Bone marrow (tissue), 2 donors: Measurements from ENCODE around the gene BMP7.

ENCODE experiments used
- DNase-seq, 2 donors: peaks; one replicate each; lab custom pipeline; 2025; lab: John Stamatoyannopoulos, UW

BMP7 gene

DNA sequence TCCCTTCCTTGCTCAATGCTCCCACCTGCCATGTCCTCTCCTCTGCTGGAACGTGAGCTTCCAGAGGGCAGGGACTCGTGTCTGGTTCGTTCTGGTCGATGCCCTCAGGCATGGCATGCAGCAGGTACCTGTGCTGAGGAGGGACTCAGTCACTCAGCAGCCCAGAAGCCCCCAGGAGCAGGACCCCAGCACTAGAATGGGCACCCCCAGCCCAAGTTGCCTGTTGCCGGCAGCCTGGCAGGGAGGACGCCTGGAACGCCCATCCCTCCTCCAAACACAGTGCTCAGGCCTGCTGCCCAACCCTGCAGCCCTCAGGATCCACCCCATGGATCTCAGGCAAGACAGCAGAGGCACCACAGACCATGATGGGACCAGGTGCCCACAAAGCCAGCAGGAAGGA lies 40.6 kb downstream of the BMP7 start:
- no peak for DNase-seq

- DNase-seq: no peak
Measured at GRCh38 chr20:57225197-57225733, 41.2 kb downstream of the BMP7 start.

DNA sequence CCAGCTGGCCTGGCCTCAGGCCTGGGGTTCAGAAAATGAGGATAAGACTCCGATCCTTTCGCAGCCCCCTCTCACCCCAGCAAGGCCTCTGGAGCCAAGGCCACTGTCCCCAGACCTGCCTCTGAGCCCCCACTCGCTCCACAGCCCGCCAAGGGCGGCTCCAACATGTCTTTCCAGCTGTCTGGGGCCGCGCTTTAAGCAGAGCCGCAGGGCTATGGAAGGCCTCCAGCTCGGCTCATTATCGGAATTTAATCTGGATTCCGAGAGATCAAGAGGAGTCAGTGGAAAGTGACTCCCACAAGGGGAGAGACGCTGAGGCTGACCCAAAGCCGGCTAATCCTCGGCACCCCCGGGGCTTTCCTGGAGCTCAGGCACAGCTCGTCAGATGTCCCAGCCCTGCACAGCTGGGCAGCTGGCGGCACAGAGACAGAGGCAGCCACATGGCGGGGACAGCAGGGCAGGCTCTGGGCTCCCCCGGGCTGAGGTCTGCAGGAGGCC lies 41.8 kb downstream of the BMP7 start:
- DNase-seq: no peak

GRCh38 chr20:57223648-57224489 lies 42.6 kb downstream of the BMP7 start:
- no peak for DNase-seq

GRCh38 chr20:57222631-57222950 lies 43.9 kb downstream of the BMP7 start:
- DNase-seq: no peak

DNA sequence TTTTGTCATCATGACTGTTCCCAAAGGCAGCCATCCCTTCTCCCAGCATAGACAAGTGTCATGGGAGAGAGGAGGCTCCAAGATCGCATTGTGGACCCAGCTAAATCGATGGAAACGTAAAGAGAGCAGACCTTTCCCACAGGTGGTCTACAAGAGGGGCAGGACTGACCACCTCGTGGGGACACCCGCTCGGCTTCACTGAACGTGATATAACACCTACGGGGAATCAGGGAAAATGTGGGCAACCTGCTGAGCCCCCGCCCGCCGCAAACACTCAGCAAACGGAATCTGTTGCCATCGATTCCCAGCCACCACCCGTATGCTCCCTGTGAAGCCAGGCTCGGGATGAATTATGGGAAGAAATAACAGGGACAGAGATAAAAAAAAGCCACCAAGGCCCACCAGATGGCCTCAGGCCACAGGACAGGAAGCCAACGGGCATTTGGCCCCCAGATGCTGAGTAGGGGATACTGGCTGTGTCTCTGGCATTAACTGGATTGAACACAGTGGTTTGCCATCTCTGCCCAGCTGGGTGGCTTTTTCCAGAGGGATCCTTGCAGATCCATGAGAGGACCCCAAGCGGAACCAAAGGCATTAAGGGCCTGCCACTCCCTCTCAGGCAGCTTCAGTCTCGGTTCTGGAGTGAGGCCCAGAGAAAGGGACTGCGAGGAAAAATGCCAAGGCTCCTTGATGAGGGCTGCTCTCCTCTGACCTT lies 44.4 kb downstream of the BMP7 start:
- DNase-seq: no peak

DNA sequence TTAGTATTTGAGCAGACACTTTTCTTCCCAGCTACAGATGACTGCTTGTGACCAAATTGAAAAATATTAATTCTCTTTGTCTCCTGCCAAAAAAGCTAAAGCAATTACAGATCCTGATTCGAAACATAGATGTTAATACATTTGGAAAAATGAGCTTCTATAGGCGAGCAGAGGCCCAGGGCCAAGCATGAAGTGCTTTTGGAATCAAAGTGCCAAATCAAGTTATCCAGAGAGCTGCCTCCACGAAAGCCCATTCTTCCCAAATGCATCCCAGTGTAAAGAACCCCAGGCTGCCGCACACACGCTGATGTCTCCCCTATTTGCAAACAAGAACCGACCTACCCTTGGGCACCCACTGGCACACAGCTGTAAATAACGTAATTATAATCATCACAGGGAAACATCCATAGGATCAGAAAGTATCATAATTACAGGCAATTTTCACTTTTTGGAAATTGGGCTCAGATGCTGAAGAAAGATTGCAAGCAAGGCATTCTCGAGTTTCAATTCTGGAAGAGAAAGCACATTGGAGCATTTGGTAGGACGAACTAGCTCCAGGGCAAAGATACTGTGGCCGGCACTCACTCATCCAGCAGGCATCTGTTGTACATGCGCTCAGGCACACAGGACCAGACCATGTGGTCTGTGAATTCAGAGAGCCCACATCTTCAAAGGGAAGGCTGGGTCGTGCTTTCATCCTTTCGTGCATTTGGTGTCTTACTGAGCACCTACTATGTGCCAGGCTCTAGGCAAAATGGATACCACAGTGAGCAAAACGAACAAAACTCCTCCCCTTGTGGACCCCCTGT lies 45.9 kb downstream of the BMP7 start:
- DNase-seq: no peak

- DNase-seq: no peak
Measured at GRCh38 chr20:57219071-57219677, 47.3 kb downstream of the BMP7 start.

DNA sequence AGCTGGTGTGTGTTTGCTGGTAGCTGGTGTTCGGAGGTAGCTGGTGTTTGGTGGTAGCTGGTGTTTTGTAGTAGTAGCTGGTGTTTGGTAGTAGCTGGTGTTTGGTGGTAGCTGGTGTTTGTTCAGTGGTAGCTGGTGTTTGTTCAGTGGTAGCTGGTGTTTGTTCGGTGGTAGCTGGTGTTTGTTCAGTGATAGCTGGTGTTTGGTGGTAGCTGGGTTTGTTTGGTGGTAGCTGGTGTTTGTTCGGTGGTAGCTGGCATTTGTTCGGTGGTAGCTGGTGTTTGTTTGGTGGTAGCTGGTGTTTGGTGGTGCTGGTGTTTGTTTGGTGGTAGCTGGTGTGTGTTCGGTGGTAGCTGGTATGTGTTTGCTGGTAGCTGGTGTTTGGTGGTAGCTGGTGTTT lies 48.0 kb downstream of the BMP7 start:
- DNase-seq: no peak

DNA sequence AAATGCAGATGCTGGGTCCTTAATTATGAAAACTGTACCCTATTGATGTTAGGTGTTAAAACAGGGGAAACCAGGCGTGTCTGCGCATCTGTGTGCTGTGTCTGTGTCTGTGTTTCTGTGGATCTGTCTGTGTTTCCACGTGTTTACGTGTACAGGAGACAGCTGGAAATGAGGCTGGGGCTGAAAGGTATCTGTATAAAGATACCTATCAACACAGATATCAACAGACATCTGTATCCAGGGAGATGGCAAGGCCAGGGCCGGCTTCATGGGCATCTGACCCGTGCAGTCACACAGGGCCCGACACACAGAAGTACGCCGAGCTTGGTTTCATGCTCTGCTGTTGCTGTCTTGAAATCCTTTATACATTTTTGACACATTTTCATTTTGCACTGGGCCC lies 48.6 kb downstream of the BMP7 start:
- DNase-seq: no peak

DNA sequence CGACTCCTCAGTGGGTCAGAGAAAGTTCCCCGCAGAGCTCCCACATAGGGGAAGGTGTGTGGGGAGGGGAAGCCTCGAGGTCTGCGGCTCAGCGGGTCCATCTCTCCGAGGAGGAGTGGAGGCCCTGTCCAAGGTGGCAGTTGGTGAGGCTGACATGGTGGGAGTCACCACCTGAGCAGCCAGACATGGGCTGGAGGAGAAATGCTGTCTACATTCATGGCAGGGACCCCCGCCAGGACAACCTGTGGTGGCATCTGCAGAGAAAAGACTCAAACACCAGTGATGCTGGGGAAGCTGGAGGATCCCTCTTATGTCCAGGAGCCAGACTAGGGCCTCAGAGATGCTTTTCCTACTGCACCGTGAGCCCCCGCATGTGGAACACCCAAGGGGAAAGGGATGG lies 49.8 kb downstream of the BMP7 start:
- DNase-seq: no peak

- DNase-seq: no peak
Measured at GRCh38 chr20:57215826-57216471, 50.5 kb downstream of the BMP7 start.

DNA sequence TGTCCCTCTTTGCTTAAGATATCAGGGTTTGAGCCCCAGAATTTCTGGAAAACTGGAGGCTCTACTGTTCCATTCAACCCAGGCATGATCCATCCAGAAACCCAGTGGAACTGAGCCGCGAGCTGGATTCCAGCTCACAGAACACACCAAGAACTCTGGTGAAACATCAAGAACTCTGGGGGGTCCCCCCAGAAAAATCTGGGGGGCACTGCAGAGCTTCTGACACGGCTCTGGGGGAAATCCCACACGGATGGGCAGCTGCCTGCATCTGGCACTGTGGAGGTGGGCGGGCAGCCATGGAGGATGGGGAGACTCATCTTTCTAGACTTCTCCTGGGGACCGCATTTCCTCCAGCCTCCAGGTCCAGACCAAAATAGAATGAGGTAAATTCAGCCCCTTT lies 51.0 kb downstream of the BMP7 start:
- no peak for DNase-seq

DNA sequence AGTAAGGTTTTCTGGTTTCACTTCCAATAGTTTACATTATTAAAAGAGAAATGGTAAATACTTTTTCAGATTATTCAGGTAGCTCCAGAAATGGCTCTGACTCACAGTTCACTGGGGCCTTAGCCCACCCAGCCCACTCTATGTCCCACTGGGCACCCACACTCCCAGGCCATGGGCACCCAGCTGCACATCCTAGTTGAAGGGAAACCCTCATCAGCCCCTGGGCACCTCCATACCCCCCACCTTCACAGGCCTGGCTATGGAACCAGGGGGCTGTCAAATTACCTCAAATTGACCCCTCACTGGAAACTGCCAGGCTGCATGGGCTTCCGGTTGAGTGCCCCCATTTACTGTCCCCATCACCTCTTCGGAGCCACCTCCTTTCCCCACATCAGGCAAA lies 51.5 kb downstream of the BMP7 start:
- DNase-seq: no peak

DNA sequence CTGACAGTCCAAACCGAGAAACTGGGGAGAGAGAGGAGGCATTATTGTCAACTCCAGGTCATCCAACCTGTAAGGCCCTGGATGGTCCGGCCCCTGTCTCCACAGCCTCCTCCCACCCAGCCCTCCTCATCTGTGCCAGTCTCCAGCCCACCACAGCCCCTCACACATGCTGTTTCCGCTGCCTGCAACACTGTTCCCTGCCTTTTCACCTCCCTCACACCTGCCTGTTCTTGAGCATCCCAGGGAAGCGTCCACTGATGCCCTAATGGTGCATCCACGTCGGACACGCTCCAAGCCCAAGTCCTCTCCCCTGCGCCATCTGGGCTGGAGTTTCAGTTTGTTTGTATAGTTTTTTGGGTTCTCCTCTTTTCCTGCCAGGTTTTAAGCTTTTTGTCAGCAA lies 52.0 kb downstream of the BMP7 start:
- DNase-seq: no peak

DNA sequence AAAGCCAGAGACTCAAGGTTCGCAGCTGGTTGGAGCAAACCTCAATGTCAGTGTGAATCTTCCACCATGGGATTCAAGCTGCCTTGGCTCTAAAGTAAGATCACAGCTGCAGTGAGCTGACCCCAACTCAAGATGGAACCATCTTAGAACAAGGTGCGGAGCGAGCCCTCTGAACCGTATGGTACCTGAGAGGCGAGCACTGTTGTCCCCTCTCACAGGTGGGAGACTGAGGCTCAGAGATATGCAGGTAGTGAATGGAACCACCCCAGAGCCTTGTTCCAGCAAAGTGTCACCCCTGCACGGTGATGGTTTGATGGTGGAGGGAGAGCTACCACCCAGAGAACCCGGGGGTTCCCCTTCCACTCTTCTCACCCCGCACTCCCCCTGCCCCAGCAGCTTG lies 52.5 kb downstream of the BMP7 start:
- DNase-seq: no peak

DNA sequence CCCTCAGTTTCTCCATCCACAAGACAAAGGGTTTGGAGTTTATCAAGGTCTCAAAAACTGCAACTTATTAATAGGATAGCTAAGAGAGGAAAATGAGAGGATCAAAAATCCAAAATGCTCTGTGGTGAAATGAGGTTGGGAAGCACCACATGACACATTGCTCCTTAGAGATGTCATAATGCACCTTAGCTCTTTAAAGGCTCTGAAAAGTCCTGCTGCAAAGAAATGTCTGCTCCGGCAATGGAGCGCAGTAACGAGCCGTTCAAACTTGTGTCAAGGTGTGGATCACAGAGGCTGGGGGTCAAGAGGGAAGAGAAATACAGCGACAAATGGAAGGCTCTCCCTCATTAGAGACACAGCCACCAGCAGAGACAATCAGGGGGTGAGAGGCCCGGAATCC lies 53.1 kb downstream of the BMP7 start:
- no peak for DNase-seq

DNA sequence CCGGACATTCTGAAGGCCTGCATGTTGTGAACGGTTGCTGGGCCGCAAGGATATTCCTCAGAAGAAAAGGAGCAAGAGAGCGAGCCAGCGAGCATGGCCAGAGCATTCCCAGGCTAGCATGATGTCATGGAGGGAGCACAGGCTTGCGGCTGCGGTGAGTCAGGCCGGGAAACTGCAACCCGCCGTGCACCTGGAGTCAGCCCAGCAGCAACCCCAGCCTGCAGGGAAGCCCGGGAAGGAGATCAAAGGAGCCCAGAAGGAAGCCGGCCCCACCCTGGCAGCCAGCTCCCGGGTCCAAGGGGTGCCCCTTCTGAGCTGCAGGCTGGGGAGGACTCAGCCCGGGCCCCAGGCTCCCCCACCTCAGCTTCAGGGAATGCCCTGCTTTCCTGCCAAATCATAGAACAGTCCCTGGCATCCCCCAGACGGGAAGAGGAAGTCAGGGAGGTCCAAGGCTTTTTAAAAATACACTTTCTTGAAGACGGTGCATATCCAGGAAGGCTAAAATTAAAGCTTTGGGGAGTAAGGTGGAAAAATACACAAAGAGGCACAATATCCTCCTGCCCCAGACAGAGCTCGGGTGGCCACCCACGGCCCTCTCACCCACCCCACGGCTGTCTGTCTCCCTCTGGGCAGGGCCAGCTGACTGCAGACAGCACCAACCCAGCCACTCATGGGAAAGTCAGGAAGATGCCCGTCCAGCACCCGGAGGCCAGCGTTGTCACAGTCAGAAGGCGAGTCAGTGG lies 53.7 kb downstream of the BMP7 start:
- DNase-seq: no peak

- no peak for DNase-seq
Measured at GRCh38 chr20:57211908-57212533, 54.4 kb downstream of the BMP7 start.

DNA sequence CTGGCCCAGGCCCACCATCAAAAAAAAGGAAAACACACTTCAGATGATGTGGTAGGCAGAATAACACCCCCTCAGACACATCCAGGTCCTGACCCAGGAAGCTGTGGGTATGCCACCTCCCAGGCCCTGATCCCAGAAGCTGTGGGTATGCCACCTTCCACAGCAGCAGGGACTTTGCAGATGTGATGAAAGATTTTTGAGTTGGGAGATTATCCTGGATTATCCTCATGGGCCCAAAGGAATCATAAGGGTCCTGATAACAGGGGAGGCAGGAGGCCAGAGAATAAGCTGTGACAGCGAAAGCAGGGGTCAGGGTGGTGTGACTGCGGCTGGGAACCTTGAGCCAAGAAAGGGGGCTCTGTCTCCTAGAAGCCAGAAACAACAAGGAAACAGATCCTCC lies 55.0 kb downstream of the BMP7 start:
- no peak for DNase-seq
